GM21390 (cell line): ENCODE measurements around the gene ITGAE.
"Not testable (repeated sequence)": the region's sequence is repeated elsewhere in the genome, so short reads cannot be mapped to it uniquely, and the experiment has no call there.

Experiments used
- ATAC-seq: cut with Tn5 transposase; IDR thresholded peaks from one replicate; pipeline ENCODE4 v1.9.1; 2021; ENCODE audit not compliant: unreplicated experiment

The ITGAE gene

GRCh38 chr17:3734911-3735276 lies 66.1 kb downstream of the ITGAE start:
- ATAC-seq = not testable (repeated sequence)

- ATAC-seq = no peak
Observed at GRCh38 chr17:3732210-3732621, 68.8 kb downstream of the ITGAE start.

GRCh38 chr17:3730881-3731429 lies 70.0 kb downstream of the ITGAE start:
- no peak for ATAC-seq

GRCh38 chr17:3729881-3730280 lies 71.1 kb downstream of the ITGAE start:
- ATAC-seq = no peak

GRCh38 chr17:3728099-3728498 lies 72.9 kb downstream of the ITGAE start:
- not testable (repeated sequence) for ATAC-seq

GRCh38 chr17:3727041-3727440 lies 73.9 kb downstream of the ITGAE start:
- no peak for ATAC-seq

GRCh38 chr17:3724378-3725077 lies 76.5 kb downstream of the ITGAE start:
- ATAC-seq = no peak

- peak; percentile 78 for ATAC-seq
Observed at GRCh38 chr17:3723556-3724377, 77.2 kb downstream of the ITGAE start, which contains the start of gene HASPIN. HASPIN (plus strand) TSS chr17:3723903; CDS start chr17:3723936, 33 bp downstream.

GRCh38 chr17:3723188-3723555 lies 77.8 kb downstream of the ITGAE start:
- ATAC-seq = no peak

- ATAC-seq = no peak
Observed at GRCh38 chr17:3722716-3723115, 78.3 kb downstream of the ITGAE start.

GRCh38 chr17:3719265-3719664 lies 81.7 kb downstream of the ITGAE start:
- no peak for ATAC-seq

GRCh38 chr17:3718201-3718600 lies 82.8 kb downstream of the ITGAE start:
- ATAC-seq = no peak

GRCh38 chr17:3715296-3715695 lies 85.7 kb downstream of the ITGAE start:
- ATAC-seq = no peak

- ATAC-seq = no peak
Observed at GRCh38 chr17:3712811-3713463, 88.1 kb downstream of the ITGAE start.

GRCh38 chr17:3710951-3711383 lies 90.0 kb downstream of the ITGAE start:
- peak; percentile 95 for ATAC-seq

- ATAC-seq = no peak
Observed at GRCh38 chr17:3708366-3708765, 92.6 kb downstream of the ITGAE start.

- not testable (repeated sequence) for ATAC-seq
Observed at GRCh38 chr17:3705718-3705984, 95.3 kb downstream of the ITGAE start.

- ATAC-seq = no peak
Observed at GRCh38 chr17:3704931-3705717, 95.9 kb downstream of the ITGAE start.

GRCh38 chr17:3702041-3702539 lies 98.9 kb downstream of the ITGAE start:
- not testable (repeated sequence) for ATAC-seq

GRCh38 chr17:3699951-3700350 lies 101.0 kb downstream of the ITGAE start:
- no peak for ATAC-seq

GRCh38 chr17:3698139-3698538 lies 102.8 kb downstream of the ITGAE start:
- no peak for ATAC-seq
